GM12872 (cell line): ENCODE measurements around the gene CACNG5.

ENCODE experiments used
- CTCF ChIP-seq: IDR thresholded peaks from 3 replicates; pipeline ENCODE4 v1.5.1; 2011; ENCODE audit warnings: low read depth, mild to moderate bottlenecking, low read length, moderate library complexity; ENCODE audit not compliant: insufficient read depth

The CACNG5 gene

GRCh38 chr17:66906321-66907278 lies 71.7 kb downstream of the CACNG5 start:
- TF ChIP-seq CTCF: peak; percentile 93

GRCh38 chr17:66909804-66910373 lies 75.0 kb downstream of the CACNG5 start:
- no peak for TF ChIP-seq CTCF

DNA sequence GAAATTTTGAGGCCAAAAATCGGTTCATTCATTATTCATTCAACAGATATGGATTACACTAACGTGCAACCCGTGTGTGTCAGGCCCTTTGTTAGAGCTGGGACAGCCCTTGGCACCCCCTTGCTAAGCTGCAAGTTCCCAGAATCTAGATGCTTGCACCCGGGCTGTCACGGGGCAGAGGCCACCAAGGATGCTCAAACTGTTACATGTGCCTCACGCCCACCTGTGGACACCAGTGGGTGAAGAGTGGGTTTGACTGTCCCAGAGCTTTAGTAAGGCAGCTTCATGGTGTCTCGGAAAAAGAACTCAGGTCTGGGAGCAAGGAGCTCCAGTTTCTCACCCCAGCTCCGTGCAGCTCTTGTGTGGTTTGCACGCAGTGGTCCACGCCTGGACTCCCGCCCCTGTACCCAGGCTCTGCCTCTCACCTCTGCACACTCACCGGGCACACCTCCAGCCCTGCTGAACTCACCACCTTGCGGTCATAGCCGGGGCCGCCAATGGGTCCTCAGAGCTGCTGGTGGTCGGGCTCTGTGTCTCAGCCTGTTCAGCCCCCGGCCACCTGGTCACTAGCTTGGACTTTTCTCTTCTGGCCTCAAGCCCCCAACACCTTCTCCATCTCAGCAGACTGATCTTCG lies 75.9 kb downstream of the CACNG5 start:
- no peak for TF ChIP-seq CTCF

- no peak; the same call in 2 of the 3 replicates for TF ChIP-seq CTCF
Observed at GRCh38 chr17:66915204-66915611, 80.3 kb downstream of the CACNG5 start.

- TF ChIP-seq CTCF: no peak
Observed at GRCh38 chr17:66915792-66916191, 80.9 kb downstream of the CACNG5 start.

DNA sequence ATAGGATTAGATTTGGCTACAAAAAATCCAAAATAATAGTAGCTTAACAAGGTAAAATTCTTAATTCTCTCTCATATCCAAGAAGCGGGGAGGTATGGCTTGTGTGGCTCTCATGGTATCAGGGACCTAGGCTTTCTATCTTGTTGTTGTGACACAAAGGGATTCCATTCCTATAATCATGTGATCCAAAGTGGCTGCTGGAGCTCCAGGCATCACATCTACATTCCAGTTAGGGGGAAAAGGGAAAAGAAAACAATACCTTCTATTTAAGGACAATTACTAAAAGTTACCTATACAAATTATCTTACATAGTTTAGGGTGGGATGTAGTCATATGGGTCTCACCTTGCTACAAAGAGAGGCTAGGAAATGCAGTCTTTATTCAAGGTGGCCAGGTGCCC lies 82.0 kb downstream of the CACNG5 start:
- TF ChIP-seq CTCF: no peak

DNA sequence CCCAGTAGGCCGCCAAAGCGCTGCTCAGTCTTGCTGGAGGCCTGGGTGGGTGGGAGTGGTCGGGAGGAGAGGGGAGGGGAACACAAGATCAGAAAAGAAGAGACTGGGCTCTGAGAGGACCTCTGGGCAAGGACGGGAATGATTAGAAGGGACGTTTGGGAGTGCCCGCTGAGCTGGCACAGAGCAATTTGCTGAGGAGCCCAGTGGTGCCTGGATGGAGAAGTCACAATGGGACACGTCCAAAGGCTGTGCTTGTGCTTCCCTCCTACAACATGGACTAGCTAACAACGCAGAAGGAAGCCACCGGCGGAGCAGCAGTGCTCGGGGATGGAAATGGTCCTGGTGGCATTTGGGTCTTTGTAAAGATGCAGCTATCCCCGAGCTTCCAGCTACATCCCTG lies 84.0 kb downstream of the CACNG5 start:
- no peak for TF ChIP-seq CTCF
